ENCODE results near the gene MPV17L2.

The MPV17L2 gene

DNA sequence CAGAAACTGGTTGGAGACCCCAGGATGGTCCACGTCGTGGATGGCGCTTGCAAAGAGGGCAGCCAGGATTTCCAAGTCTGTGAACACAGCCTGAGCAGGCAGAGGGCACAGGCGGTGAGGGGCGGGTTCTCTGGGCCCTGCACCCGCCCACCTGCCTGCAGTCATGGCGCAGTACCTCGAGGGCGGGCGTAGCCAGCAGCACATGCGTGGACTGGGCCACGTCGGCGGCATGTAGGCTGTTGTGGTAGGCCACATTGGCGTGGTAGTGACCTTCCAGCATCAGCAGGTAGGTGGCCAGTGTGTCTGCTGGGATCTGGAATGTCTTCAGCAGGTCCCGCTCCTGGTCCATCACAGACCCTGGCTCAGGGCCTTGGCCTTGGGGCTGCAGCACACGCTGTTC, 25.1 kb downstream of the MPV17L2 start:
- no peak for DNase-seq (ENCODE audit: low read depth in 2 of 2)

- DNase-seq (ENCODE audit: low read depth in 2 of 2): no peak
Measured at GRCh38 chr19:18218600-18218999, 25.6 kb downstream of the MPV17L2 start.

DNA sequence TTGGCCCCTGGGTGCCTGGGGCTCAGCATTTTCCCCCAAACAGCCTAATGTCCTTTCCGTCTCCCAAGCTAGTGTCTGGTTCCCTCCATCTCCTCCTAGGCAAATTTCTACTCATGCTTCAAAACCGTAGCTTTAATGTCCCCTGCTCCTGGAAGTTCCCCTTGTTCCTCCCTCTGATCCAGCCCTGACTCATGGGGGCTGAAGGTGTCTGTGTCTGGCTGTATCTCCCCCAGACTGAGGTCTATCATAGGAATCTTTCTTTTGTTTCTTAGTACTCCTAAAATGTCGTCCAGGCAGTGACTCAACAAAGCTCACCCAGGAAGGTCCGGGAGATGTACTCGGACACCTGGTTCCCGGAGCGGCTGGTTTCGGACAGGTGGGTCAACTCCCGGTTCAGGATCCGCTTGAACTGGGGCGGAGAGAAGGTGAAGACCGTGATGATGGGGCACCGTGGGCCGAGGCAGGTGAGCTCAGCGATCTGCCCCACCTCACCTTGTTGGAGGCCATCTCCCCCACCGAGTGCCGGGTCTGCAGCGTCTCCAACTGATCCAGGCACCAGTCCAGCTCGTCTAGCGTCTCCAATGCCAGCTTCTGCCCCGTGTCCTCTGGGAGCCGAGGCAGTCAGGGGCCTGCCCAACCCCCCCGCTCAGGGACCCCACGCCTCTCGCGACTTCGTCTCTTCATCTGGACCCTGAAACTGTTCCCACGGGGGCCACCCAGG, 27.1 kb downstream of the MPV17L2 start:
- no peak for DNase-seq (ENCODE audit: low read depth in 2 of 2)

DNA sequence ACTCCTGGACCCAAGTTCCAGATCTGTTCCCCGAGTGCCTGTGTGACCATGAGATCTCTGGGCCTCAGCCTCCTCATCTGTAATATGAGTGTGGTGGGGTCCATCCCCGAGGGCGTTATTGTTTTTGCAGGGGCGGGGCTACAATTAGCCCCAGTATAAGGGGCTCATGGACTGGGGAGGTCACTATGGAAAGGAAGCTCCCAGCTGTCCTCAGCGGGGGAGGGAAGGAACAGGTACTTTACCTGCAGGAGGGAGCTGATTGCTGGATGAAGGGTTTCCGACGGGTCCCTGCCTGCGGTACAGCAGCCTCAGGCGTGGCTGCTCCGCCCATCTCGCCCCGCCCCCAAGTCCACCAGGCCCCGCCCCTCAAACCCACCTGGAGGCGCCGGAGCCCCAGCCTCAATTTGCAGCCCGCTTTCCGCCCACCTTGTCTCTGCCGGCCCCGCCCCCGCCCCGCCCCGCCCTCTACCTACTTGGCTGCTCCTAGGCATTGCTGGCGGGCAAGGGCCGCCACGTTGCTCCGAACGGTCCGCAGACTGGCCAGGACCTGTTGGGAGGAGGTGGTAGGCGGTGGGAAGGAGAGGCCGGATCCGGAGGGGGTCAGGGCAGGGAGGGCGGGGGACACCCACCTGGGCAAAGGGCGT, 27.7 kb downstream of the MPV17L2 start:
- DNase-seq (ENCODE audit: low read depth in 2 of 2): no peak

DNA sequence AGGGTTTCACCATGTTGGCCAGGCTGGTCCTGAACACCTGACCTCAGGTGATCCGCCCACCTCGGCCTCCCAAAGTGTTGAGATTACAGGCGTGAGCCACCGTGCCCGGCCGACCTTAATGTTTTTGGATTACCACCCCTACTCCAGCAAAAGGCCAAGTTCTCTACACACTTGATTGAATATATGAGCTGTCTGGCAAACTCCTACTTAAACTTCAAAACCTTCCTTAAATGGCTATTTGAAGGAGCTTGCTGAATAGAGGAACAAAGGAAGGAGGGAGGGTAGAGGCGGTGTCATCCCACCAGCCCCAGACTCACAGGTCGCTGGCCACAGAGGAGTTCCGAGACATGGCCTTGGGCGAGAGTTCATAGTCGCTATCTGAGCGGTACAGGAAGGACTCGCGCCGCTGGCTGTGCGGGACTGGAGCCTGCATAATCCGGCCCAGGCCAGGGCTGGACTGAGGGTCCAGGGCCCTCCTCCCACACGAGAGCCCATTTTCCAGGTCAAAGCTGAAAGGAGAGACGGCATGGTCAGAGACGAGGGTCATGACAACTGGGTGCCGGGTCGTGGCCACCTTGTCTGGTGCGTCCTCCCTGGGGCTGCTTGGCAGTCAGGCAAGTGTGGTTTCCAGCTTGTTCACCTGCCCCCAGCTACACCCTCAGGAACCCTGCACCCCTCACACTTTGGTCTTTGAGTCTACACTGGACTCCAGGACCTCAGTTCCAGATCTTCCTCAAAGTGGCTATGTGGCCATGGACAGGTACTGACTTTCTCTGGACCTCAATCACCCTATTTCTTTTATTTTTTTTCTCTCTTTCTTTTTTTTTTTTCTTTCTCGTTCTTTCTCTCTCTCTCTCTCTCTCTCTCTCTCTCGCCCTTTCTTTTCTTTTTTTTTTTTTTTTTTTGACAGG, 29.1 kb downstream of the MPV17L2 start:
- no peak for DNase-seq (ENCODE audit: low read depth in 2 of 2)

DNA sequence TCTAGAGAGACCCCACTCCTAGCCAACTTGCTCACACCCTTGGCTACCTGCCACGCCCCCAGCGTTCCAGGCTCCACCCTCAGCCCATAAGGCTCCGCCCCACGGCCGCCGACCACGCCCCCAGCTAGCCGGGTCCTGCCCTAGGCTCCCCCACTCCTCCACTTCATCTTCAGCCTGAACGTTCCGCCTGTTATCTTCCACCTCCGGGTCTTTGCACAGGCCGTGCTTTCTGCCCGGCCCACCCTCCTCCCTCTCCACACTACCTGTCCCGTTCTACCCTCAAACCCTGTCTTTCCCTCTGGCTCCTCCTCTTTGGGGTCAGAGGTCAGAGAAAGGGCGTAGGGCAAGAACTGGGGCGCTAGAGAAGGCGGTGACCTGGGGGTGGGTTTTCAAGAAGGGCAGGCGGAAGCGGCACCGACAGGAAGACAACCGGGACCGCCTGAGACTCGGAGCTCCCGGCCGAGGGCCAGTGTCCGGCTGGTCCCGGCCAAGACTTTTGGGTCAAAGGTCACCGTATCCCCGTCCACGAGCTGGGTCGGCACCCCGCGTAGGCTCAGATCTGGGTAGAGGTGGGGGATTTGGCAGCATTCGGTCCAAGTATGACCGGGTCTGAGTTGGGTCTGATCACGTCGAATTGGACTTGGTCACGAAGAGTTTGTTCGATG, 31.0 kb downstream of the MPV17L2 start:
- DNase-seq (ENCODE audit: low read depth in 2 of 2): no peak

DNA sequence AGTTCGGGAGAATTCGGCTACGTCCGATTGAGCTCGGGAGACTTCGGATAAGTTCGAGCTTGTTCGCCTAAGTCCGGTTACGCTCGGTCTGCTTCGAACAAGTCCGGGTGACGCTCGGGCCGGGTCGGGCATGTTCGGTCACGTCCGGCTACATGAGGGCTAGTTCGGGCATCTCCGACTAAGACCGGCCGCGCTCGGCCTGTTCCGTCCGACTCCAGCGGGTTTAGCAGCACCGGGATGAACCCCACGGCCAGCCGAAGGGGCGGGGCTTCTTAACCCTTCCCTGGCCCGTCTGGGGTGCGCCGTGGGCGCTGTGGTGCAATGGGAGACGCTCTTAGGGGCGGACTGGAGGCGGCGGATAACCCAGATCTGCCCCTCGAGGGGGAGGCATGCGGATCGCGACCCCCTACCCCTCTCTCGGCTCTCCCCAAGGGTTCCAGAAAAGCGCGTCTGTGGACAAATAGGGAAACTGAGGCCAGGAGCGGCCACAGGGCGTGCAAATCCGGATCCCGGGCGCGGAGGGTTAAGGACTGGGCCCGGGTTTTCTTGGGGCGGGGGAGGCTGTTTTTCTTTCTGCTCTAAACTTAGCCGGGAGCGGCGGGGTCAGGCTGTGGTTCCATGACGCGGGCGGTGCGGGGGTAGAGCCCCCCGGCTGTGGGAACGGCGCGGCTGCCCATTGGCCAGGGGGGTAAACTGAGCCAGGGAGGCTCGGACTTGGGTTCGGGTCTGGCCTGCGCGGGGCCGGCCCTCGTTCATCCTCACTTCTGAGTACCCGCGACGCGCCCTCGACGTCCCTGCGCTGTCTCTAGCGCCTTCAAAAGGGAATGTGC, 31.7 kb downstream of the MPV17L2 start:
- DNase-seq (ENCODE audit: low read depth in 2 of 2): peak; percentile 94

DNA sequence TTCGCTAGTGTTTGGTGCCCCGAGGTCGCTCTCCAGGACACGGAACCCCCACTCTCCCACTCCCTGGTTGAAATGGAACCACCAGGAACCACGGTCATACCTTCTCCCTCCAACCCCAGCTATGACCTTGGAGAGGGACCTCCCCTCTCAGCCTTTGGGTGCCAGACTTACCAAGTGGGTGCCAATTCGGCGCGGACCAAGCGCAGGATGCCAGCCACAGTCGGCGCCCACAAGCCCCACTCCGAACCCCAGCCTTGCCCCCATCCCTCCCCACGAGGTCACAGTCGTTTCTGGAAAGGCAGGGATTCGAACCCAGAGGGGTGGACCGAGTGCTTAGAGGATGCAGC, 32.3 kb downstream of the MPV17L2 start:
- no peak for DNase-seq (ENCODE audit: low read depth in 2 of 2)

GRCh38 chr19:18225702-18226468, 32.9 kb downstream of the MPV17L2 start, which contains the start of gene PDE4C:
PDE4C (minus strand) TSS chr19:18226438; CDS start chr19:18226415, 23 bp downstream.
- DNase-seq (ENCODE audit: low read depth in 2 of 2): no peak

DNA sequence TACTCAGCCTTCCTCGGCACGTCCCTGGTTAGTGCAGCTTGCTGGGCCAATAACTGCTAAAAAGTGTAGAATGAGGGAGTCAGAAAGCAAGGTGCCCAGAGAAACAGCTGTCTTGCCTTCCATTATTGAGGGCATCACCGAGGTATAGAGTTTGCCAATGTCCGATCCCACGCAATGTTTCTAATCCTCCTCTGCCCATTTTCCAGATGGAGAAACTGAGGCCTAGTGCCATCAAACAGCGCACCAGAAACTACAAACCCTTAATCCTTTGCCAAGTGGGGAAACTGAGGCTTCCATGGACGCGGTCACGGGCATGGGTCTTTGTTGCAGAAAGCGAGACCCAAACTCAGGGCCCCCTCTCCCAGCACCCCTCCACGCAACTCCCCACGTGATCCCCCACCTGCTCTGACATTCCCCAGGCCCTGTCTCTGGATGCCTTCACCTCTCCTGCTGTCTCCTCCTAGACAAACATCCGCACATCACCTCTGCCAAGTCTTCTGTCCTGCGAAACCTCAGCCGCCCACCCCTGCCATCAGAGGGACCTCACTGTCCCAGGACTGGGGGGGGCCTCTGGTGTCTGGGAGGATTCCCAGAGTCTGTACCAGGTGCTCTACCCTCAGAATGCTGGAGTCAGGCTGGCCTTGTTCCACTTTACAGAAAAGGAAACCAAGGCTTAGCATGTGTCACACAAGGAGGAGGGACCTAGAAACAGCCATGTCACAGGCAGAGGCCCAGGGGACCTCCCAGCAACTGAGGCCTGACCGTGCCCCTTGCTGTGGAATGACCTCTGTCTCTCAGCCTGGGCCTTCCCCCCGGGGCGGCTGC, 34.1 kb downstream of the MPV17L2 start:
- DNase-seq (ENCODE audit: low read depth in 2 of 2): no peak

GRCh38 chr19:18227781-18228271, 34.8 kb downstream of the MPV17L2 start:
- no peak for DNase-seq (ENCODE audit: low read depth in 2 of 2)

DNA sequence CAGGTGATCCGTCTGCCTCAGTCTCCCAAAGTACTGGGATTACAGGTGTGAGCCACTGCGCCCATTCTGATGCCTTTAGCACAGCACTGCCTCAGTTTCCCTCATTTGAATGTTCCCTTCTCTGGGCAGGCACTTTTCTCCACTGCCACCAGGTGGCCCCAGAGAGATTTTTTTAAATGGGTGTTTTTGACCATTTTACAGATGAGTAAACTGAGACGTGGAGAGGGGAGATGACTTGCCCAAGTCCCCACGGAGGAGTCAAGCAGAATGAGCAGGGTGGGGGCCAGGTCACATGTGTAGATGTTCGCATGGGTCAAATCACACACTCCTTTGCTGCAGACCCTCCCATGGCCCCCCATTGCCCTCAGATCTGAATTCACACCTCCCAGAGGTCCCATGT, 36.5 kb downstream of the MPV17L2 start:
- DNase-seq (ENCODE audit: low read depth in 2 of 2): no peak

DNA sequence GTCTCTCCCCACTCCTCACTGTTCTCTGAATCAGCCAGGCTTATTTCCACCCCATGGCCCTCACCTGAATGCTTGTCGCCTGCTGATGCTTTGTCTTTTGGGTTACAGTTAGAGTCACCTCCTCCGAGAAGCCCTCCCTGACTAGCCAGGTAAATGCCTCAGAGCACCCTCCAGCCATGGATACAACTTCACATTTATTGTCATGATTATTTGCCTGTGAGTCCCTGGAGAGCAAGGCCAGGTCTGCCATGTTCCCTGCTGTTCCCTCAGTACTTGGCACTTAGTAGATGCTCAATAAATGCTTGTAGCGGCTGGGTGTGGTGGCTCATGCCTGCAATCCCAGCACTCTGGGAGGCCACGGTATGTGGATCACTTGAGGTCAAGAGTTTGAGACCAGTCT, 36.9 kb downstream of the MPV17L2 start:
- DNase-seq (ENCODE audit: low read depth in 2 of 2): no peak

DNA sequence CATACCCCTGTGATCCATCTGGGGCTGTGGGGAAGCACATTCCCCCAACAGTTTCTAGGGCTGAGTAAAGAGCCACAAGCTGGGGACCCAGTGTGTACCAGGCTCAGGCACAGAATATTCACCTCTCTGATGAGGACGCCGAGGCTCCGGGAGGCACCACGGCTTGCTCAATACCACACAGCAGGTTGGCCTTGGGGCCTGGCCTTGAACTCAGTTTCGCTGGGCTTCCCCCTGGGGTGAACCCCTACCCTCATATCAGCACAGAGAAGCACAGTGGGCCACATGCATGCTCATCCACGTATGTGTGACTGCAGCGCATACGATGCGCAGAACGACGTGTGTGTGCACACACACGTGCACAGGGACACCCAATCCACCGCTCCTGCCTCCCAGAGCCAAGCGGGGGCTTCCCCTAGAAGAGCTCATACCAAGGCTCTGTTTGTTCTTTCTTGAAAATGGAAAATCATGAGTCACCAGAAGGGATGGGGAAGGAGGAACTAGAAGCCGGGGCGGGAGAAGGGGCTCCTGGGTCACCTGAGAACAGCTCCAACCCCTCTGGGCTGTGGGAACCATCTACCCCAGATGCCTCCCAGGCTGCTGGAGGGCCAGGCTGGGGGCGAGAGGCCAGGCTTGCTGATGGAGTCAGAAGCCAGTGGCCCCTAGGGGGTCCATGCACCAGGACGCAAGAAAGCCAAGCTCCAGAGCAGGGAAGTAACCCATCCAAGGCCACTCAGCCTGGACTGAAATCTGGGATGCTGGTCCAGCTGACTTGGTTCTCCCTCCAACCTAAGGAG, 38.1 kb downstream of the MPV17L2 start:
- DNase-seq (ENCODE audit: low read depth in 2 of 2): no peak

GRCh38 chr19:18231775-18232174, 38.8 kb downstream of the MPV17L2 start:
- no peak for DNase-seq (ENCODE audit: low read depth in 2 of 2)

GRCh38 chr19:18232540-18233223, 39.7 kb downstream of the MPV17L2 start:
- DNase-seq (ENCODE audit: low read depth in 2 of 2): no peak

DNA sequence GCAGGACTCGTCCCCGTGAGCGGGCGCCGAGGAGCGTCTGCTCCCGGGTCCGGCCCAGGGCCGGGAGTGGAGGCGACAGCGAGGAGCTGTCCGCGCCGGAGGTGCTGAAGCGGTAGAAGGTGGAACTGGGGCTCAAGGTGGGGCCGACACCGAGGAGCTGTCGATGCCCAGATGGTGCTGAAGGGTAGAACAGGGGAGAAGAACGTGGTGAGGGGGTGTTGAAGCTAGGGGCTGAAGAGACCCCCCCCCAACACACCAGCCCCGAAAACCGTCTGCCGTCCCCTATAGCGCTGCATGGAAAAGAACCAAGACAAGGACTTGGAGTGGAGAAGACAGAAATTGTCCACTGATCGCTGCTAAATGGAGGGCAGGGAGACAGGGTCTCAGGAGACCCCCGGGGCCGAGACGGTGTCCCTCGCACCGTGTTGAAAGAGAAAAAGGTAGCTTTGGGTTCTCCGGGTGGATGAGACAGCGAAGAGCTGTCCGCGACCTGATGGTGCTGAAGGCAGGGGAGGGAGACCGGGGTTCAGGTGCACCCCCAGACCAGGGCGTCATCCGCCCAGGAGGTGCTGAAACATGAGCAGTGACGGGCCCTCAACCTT, 40.3 kb downstream of the MPV17L2 start:
- DNase-seq (ENCODE audit: low read depth in 2 of 2): no peak

Measured in stimulated activated CD4-positive, alpha-beta T cell treated with anti-CD3 and anti-CD28 coated beads, Interleukin-15, amount 100 ng/mL, for 48 hours (primary cell).